CD4-positive, alpha-beta T cell treated with Interferon alpha-2 for 1 hour (primary cell): ENCODE measurements around the gene TTLL12.
"Not testable (repeated sequence)": the region's sequence is repeated elsewhere in the genome, so short reads cannot be mapped to it uniquely, and the experiment has no call there.

ENCODE experiments used
- DNase-seq, 2 donors: peaks; one replicate each; pipeline ENCODE4 v3.0.0-alpha.2; 2020 to 2022

The TTLL12 gene

DNA sequence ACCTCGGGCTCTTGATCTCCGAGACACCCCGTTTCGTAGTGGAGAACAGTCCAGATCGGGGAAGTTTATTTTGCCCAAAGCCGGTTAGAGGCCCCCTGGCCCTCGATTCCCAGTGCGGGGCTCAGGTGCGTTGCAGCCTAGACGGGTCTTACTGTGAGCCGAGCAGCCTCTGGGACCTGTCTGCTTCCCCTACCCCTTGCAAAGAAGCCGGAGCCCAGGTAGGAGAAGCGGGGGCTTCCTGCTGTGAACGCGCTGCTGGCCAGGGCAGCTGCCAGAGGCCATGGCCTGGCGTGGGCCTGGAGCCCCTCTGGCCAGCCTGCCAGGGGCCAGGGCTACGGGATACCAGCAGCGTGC lies 35.0 kb downstream of the TTLL12 start:
- DNase-seq = no peak

GRCh38 chr22:43151251-43152002 lies 35.5 kb downstream of the TTLL12 start, which contains the start of gene TSPO:
TSS of gene TSPO (plus strand) at chr22:43151559. CDS start at chr22:43159239, 7,680 bp downstream.
- peak; percentile 53 to 75 for DNase-seq

DNA sequence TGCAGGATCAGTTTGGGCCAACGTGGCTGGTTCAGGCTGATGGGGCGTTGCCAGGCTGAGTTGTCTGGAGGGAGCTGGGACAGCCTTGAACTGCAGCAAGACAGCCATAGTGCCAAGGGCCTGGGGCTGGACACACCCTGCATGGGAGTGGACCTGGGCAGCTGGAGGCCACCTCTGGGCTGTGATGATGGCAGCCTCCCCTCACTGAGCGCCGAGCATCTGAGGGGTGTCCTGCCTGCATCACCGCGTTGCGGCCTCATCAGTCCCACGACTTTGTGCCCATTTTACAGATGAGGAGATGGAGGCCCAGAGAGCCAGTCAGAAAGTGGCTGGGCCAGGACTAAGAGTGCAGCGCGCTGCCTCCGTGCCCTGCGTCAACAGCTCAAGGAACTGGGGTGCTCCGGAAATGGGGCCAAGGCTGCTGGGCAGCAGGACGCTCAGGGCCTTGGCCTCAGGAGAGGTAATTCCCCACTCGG lies 36.2 kb downstream of the TTLL12 start:
- DNase-seq = peak in 1 of 2 donors; percentile 15

- DNase-seq = no peak
Observed at GRCh38 chr22:43148581-43148980, 38.4 kb downstream of the TTLL12 start.

DNA sequence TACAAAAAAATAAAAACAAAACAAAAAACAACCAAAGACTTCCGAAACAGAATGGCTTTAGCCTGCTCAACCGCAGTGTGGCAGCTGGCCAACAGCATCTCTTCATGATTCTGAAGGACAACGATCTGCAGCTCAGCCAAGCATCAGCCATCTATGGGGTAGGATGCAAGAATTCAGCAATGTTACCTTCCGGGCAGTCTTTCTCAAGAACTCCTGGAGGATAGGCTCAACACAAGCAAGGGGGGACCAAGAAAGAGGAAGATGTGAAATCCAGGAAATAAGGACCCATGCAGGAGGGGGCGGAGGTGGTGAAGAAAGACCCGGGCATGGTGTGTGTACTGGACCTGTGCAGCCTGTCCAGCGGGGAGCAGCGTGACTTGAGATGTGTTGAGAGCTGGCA lies 39.1 kb downstream of the TTLL12 start:
- DNase-seq = no peak

DNA sequence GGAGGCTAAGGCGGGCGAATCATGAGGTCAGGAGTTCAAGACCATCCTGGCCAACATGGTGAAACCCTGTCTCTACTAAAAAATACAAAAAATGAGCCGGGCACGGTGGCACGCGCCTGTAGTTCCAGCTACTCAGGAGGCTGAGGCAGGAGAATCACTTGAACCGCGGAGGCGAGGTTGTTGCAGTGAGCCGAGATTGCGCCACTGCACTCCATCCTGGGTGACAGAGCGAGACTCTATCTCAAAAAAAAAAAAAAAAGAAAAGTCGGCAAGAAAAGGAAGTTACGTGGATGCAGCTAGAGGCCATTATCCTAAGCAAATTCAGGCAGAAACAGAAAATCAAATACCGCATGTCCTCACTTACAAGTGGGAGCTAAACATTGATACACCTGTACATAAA lies 40.6 kb downstream of the TTLL12 start:
- peak in 1 of 2 donors; percentile 46 for DNase-seq

GRCh38 chr22:43145371-43145770 lies 41.6 kb downstream of the TTLL12 start:
- not testable (repeated sequence) for DNase-seq

- no peak for DNase-seq
Observed at GRCh38 chr22:43144949-43145348, 42.0 kb downstream of the TTLL12 start.

- DNase-seq = peak; percentile 74 to 86
Observed at GRCh38 chr22:43142880-43143562, 43.9 kb downstream of the TTLL12 start, which contains the start of gene MCAT. TSS of gene MCAT (minus strand) at chr22:43143398. CDS start at chr22:43143348, 50 bp downstream.

DNA sequence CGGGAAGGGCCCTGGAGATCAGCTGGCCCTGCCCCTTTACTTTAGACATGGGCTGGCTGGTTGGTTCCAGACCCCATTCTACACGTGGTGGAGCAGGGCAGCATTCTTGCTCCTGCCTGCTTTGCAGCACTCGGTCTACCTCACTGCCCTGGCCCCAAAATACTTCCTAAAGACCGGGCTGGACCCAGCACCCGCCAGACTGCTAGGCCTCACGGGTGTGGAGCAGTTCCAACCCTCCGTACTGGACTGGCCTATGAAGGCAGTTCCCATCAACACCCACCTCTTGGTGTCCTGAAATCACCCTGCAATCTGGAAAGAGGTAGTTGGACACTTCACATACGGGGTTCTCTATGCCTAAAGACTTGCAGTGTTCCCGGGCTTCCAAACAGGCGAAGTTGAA lies 50.1 kb downstream of the TTLL12 start:
- DNase-seq = no peak

- peak; percentile 43 to 52 for DNase-seq
Observed at GRCh38 chr22:43136255-43136654, 50.7 kb downstream of the TTLL12 start.

- no peak for DNase-seq
Observed at GRCh38 chr22:43135565-43135964, 51.4 kb downstream of the TTLL12 start.

GRCh38 chr22:43134553-43134952 lies 52.4 kb downstream of the TTLL12 start:
- DNase-seq = no peak

- no peak for DNase-seq
Observed at GRCh38 chr22:43133401-43133800, 53.5 kb downstream of the TTLL12 start.

DNA sequence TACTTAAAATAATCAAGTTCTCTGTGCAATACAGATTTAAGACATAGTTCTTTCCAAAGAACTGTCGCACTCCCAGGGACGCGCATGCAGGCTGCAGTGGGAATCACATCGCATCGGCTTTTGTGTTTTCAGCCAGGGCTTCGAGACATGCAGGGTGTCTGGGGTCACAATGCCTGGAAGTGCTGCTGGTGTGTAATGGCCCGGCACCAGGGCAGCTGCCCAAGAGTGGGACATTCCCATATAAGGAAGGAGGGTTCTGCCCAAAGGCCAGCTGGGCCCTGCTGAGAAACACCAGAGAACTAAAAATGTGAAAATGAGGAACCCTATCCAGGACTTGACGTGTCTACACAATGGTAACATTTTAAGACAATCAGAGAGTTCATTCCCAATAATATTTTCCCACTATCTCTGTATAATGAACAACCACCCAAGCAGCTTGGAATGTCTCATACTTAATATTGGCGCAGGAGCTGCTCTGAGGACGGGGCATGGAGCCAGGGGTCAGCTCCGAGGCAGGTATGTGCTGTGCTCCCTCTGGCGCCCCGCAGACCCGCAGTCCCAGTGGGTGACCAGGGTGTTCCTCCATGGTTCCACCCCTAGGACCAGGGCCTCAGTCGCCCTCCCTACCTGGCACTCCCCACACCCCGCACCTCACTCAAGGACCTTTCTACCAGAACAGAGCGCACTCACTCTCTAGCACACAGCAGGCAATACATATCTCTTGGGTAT lies 55.0 kb downstream of the TTLL12 start:
- no peak for DNase-seq

DNA sequence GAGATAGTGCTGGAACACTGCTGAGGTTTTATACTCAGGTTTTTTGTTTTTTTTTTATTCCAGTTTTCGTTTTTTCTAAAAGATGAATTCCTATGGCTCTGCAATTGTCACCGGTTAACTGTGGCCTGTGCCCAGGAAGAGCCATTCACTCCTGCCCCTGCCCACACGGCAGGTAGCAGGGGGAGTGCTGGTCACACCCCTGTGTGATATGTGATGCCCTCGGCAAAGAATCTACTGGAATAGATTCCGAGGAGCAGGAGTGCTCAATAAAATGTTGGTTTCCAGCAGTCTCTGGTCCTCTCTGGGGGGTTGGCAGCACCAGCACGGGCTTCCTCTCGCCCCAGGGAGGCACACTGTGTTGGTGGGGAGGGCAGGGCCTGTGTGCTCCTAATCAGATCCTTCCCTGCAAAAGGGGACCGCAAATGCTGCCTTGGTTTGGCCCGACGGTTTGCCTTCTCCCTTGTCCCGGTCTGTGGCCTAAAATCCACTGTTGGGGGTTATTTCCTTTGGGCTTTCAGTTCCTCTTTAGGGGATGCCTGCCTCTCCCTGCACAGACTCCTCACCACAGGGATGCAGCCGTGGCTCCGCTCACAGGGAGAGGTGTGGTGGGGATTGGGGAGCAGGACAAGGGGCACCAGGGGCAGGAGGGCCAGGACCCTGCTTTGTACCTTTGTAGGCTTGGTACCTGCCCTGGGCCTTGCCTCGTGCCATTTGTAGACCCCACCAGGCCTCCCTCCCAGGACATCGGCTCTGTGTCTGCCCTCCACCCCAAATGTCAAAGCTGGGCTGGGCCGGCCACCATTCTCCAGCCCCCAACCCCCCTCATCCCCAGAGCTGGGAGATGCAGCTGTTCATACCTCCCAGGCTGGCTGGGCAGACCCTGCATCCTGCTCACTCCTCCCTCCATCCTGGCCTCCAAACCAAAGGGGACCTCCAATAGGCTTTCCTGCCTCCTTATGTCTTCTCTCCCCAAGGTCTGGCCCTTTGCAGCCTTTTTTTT lies 57.2 kb downstream of the TTLL12 start:
- DNase-seq = no peak

- no peak for DNase-seq
Observed at GRCh38 chr22:43128928-43129424, 58.0 kb downstream of the TTLL12 start.

- no peak for DNase-seq
Observed at GRCh38 chr22:43128116-43128515, 58.8 kb downstream of the TTLL12 start.

- DNase-seq = no peak
Observed at GRCh38 chr22:43127166-43127908, 59.6 kb downstream of the TTLL12 start.

DNA sequence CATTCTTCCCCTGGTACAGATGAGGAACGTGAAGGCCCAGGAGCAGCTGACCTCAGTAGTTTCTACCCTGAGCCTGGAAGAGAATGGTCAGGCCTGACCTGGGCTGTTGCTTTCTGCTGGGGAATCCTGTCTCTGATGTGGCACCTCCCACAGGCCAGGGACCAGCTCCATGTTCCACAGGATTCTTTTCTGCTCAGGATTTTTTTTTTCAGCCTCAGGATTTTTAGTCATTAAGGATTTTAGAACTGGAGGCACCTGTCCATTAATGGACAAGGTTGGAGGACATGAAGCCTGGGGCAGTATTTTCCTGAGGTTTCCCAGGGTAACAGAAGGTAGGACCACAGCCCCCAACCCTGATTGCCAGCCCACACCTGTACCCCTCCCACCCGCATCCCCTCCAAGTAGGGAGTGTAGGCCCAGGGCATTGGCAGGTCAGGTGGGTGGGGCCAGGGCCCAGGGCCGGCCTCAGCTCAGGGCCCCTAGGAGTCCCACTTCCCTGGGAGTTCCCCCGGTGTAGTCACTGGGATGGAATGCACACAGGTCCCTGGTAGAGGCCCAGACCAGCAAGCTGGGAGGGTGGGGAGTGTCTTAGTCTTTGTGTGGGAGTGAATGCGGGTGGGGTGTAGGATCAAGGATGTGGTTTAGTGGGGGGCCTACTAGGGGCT lies 60.3 kb downstream of the TTLL12 start:
- DNase-seq = no peak
